Osteocyte (in vitro differentiated cells): ENCODE measurements around the gene MICU2. TPM values are rescaled to one million over a fixed set of nuclear protein-coding genes. Genes with fewer than 3 reads are reported as not detected.

Source experiments
- DNase-seq: peaks from one replicate; pipeline ENCODE4 v3.0.0; 2021; ENCODE audit warnings: mixed read lengths; ENCODE audit not compliant: unreplicated experiment; ENCODE audit errors: extremely low spot score
- H3K27ac Mint-ChIP-seq: one replicate; pipeline ENCODE4 v1.8.0; 2021; ENCODE audit warnings: mild to moderate bottlenecking, mixed read lengths; ENCODE audit not compliant: unreplicated experiment
- H3K27me3 Mint-ChIP-seq: one replicate; pipeline ENCODE4 v1.8.0; 2021; ENCODE audit warnings: mixed read lengths; ENCODE audit not compliant: unreplicated experiment
- H3K36me3 Mint-ChIP-seq: one replicate; pipeline ENCODE4 v1.8.0; 2021; ENCODE audit warnings: mixed read lengths; ENCODE audit not compliant: unreplicated experiment
- H3K4me1 Mint-ChIP-seq: one replicate; pipeline ENCODE4 v1.8.0; 2021; ENCODE audit warnings: mixed read lengths; ENCODE audit not compliant: unreplicated experiment
- H3K4me3 Mint-ChIP-seq: one replicate; pipeline ENCODE4 v1.8.0; 2021; ENCODE audit warnings: mild to moderate bottlenecking, moderate library complexity, mixed read lengths; ENCODE audit not compliant: unreplicated experiment
- H3K9me3 Mint-ChIP-seq: one replicate; pipeline ENCODE4 v1.8.0; 2021; ENCODE audit warnings: mixed read lengths; ENCODE audit not compliant: unreplicated experiment
- total RNA-seq: library from RNA; stranded (reverse); gene quantifications from 2 replicates; pipeline ENCODE4 v1.2.1, GENCODE V29; 2021
- TF ChIP-seq, protein P1 (sequence below): fragments of 200-600 bp; sonication (generic); IDR thresholded peaks from 2 replicates; pipeline ENCODE4 v1.5.0; 2021; ENCODE audit warnings: antibody characterized with exemption, mild to moderate bottlenecking, moderate library complexity

MICU2 gene
- total RNA-seq, 1 donor from 2014 or later, result 31.0 TPM

DNA sequence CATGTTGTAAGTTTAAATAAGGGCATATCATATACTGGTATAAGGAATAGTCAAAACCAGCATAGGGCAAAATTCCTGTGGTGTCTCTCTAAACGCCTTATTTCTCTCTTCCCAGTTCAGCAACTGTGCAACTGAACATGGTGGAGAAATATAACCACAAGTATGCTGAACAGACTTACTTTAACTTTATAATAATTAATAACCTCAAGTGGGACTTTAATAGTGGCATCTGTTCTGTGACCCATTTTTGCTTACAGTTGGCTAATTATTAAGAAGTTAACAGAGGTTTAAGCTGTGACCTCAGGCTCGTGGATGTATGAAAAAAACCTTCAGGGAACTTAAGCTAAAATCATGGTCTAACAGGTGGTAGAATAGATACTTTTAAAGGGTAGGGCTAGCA, 54.3 kb downstream of the MICU2 start:
- Mint-ChIP-seq H3K4me1 (no peaks in the 10 kb centered on the region), H3K36me3 (peaks cover 10% of the 10 kb centered on the region), H3K27me3 (no peaks in the 10 kb centered on the region), H3K9me3 (no peaks in the 10 kb centered on the region), H3K4me3 (no peak overlapping the region), H3K27ac (no peak overlapping the region)
- no peak for DNase-seq
- TF ChIP-seq, protein P1, sequence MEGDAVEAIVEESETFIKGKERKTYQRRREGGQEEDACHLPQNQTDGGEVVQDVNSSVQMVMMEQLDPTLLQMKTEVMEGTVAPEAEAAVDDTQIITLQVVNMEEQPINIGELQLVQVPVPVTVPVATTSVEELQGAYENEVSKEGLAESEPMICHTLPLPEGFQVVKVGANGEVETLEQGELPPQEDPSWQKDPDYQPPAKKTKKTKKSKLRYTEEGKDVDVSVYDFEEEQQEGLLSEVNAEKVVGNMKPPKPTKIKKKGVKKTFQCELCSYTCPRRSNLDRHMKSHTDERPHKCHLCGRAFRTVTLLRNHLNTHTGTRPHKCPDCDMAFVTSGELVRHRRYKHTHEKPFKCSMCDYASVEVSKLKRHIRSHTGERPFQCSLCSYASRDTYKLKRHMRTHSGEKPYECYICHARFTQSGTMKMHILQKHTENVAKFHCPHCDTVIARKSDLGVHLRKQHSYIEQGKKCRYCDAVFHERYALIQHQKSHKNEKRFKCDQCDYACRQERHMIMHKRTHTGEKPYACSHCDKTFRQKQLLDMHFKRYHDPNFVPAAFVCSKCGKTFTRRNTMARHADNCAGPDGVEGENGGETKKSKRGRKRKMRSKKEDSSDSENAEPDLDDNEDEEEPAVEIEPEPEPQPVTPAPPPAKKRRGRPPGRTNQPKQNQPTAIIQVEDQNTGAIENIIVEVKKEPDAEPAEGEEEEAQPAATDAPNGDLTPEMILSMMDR, result no peak

DNA sequence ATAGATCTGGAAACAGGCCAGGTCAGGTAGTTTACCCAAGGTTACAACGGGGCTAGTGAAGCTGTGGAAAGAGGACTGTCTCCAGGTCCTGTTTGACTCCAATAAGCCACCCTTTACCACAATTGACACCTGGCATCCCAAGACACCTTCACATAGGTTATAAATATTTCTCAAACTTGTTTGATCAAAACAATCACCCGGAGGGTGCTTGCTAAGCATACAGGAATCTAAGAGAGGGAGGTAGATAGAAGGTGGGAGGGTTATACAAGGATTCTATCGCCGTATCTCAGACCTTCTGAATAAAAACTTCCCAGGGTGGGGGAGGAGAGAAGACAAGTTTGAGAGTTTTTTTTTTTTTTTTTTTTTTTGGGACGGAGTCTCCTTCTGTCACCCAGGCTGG, 55.4 kb downstream of the MICU2 start:
- Mint-ChIP-seq H3K4me1 (peaks cover 1% of the 10 kb centered on the region), H3K27ac (no peak overlapping the region), H3K36me3 (peaks cover 7% of the 10 kb centered on the region), H3K27me3 (no peaks in the 10 kb centered on the region), H3K9me3 (no peaks in the 10 kb centered on the region), H3K4me3 (no peak overlapping the region)
- TF ChIP-seq, protein P1, result no peak
- no peak for DNase-seq

DNA sequence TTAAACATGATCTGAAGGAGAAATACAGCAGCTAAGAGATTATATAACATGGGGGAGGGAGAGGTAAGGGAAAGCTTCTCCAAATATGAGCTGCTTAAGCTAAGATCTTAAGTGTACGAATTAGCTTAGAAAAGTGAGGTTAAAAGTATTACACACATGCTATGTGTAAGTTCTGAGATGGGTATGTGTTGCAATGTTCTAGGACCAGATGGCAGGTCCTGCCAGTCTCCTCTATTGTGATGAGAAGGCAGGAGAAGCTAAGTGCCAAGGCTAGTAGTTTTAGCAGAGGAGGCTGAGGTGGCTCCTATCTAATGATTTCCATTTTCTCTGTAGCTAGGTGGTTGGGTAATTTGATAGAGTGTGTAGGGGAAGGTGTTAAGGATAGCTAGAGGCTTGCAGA, 57.6 kb downstream of the MICU2 start:
- Mint-ChIP-seq H3K27ac (no peak overlapping the region), H3K27me3 (no peaks in the 10 kb centered on the region), H3K4me1 (peaks cover 22% of the 10 kb centered on the region), H3K4me3 (no peak overlapping the region), H3K9me3 (no peaks in the 10 kb centered on the region), H3K36me3 (peaks cover 3% of the 10 kb centered on the region)
- TF ChIP-seq, protein P1, result no peak
- DNase-seq, result no peak

DNA sequence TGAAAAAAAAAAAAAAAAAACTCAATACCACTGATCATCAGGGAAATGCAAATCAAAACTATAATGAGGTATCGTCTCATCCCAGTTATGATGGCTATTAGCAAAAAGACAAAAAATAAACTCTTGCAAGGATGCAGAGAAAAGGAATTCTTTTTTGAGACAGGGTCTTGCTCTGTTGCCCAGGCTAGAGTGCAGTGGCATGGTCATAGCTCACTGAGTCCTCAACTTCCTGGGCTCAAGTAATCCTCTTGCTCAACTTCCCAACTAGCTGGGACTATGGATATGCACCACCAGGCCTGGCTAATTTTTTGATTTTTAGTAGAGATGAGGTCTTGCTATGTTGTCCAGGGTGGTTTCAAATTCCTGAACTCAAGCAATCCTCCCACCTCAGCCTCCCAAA, 59.5 kb downstream of the MICU2 start:
- Mint-ChIP-seq H3K4me3 (no peak overlapping the region), H3K27me3 (no peaks in the 10 kb centered on the region), H3K9me3 (no peaks in the 10 kb centered on the region), H3K36me3 (peaks cover 3% of the 10 kb centered on the region), H3K4me1 (peaks cover 35% of the 10 kb centered on the region), H3K27ac (no peak overlapping the region)
- TF ChIP-seq, protein P1, result no peak
- no peak for DNase-seq

DNA sequence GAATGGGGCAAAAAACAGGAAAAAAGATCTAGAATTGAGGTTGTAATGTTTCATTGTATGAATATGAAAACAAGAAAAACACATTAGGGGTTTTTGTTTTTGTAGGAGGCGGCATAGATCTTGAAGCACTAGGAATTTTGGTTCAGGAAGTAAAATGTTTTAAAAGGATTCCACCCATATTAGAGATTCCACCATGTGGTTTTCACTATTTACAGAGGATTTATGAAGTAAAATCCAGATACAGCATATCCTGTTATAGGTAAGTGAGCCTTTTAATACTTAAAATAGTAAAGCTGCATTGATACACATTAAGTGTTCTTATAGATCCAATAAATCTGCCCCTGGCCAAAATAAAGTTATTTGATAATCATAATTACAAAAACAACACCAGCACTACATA, 61.4 kb downstream of the MICU2 start:
- H3K4me3 Mint-ChIP-seq, result peak overlapping the region; percentile 31
- peak overlapping the region; percentile 81 for H3K27ac Mint-ChIP-seq
- H3K36me3 Mint-ChIP-seq, result peaks cover 15% of the 10 kb centered on the region
- no peaks in the 10 kb centered on the region for H3K9me3 Mint-ChIP-seq
- H3K4me1 Mint-ChIP-seq, result peaks cover 37% of the 10 kb centered on the region
- H3K27me3 Mint-ChIP-seq, result no peaks in the 10 kb centered on the region
- no peak for DNase-seq
- TF ChIP-seq, protein P1, result no peak
